Mesendoderm (in vitro differentiated cells): ENCODE measurements around the gene MS4A6E.
A peak's percentile ranks its signal among the peaks of the same experiment; 100 is the strongest.

Experiments
- DNase-seq: peaks from one replicate; pipeline ENCODE4 v3.0.0; 2013
- H2AK5ac ChIP-seq: 2 replicates; pipeline ENCODE4 v1.6.1; 2013; ENCODE audit warnings: low read length, inconsistent platforms
- H2BK120ac ChIP-seq: 2 replicates; pipeline ENCODE4 v1.6.1; 2013; ENCODE audit warnings: low read depth, mild to moderate bottlenecking, low read length, moderate library complexity, mixed read lengths
- H2BK15ac ChIP-seq: replicated peaks from 2 replicates; pipeline ENCODE4 v1.6.1; 2013; ENCODE audit warnings: low read depth, mild to moderate bottlenecking, moderate library complexity
- H2BK5ac ChIP-seq: 2 replicates; pipeline ENCODE4 v1.6.1; 2013; ENCODE audit warnings: low read length, inconsistent platforms
- H3K18ac ChIP-seq: 2 replicates; pipeline ENCODE4 v1.6.1; 2013; ENCODE audit warnings: mild to moderate bottlenecking, low read length, mixed read lengths
- H3K23ac ChIP-seq: one replicate; pipeline ENCODE4 v1.6.1; 2013; ENCODE audit warnings: low read length
- H3K27ac ChIP-seq: 2 replicates; pipeline ENCODE4 v1.5.1; 2013; ENCODE audit warnings: low read depth, mild to moderate bottlenecking, inconsistent platforms, low read length, moderate library complexity
- H3K27me3 ChIP-seq: 2 replicates; pipeline ENCODE4 v1.6.1; 2013; ENCODE audit warnings: low read length, control low read depth, mild to moderate bottlenecking, inconsistent platforms; ENCODE audit not compliant: insufficient read depth, poor library complexity
- H3K36me3 ChIP-seq: 2 replicates; pipeline ENCODE4 v1.6.1; 2013; ENCODE audit warnings: low read length, inconsistent platforms; ENCODE audit not compliant: control insufficient read depth, insufficient read depth
- H3K4ac ChIP-seq: one replicate; pipeline ENCODE4 v1.6.1; 2013; ENCODE audit warnings: low read depth, mild to moderate bottlenecking, low read length, moderate library complexity
- H3K4me1 ChIP-seq: 2 replicates; pipeline ENCODE4 v1.6.1; 2013; ENCODE audit warnings: low read depth, low read length, inconsistent platforms; ENCODE audit not compliant: control insufficient read depth
- H3K4me2 ChIP-seq: 2 replicates; pipeline ENCODE4 v1.6.1; 2013; ENCODE audit warnings: low read length
- H3K4me3 ChIP-seq: 2 replicates; pipeline ENCODE4 v1.5.1; 2013; ENCODE audit warnings: mild to moderate bottlenecking, low read length
- H3K56ac ChIP-seq: one replicate; pipeline ENCODE4 v1.6.1; 2013; ENCODE audit warnings: low read length
- H3K79me1 ChIP-seq: 2 replicates; pipeline ENCODE4 v1.6.1; 2013; ENCODE audit warnings: low read length, inconsistent platforms
- H3K79me2 ChIP-seq: 2 replicates; pipeline ENCODE4 v1.6.1; 2013; ENCODE audit warnings: mild to moderate bottlenecking, low read length; ENCODE audit not compliant: control insufficient read depth, insufficient read depth
- H3K9ac ChIP-seq: 2 replicates; pipeline ENCODE4 v1.6.1; 2013; ENCODE audit warnings: low read length, inconsistent platforms
- H4K5ac ChIP-seq: one replicate; pipeline ENCODE4 v1.6.1; 2013; ENCODE audit warnings: low read length
- H4K8ac ChIP-seq: one replicate; pipeline ENCODE4 v1.6.1; 2013; ENCODE audit warnings: low read depth, mild to moderate bottlenecking, control low read depth, low read length, moderate library complexity
- WGBS: extraction: QIAGEN DNeasy Blood & Tissue Kit; methylation state at CpG from one replicate; pipeline ENCODE4 v1.1.7; 2013; ENCODE audit warnings: low lambda C conversion rate, missing lambda C conversion rate; ENCODE audit not compliant: insufficient coverage; ENCODE audit errors: extremely low coverage; 5-methylcytosine and 5-hydroxymethylcytosine counted together

Gene MS4A6E

DNA sequence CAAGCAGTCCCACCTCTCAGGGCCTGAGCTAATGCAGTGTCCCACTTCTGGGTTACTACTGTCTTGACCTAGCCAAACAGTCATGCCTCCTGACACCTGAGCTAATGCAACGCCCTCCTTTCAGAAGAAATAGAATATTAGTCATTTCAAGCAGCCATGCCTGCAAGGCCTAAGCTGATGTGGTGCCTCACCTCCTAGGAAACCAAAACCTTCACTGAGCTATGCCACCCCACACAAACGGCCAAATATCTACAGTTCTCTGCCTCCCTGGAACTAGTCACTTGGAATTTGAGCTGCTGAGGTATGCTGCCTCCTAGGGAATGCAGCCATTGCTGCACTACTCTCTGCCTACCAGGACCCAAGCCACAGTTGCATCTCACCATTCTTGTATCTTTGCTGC, 8.3 kb upstream of the MS4A6E start:
- Histone ChIP-seq H4K8ac (no peak overlapping the region), H2AK5ac (no peak overlapping the region), H4K5ac (no peak overlapping the region), H3K79me2 (no peaks in the 10 kb centered on the region), H3K4me2 (no peak overlapping the region), H3K27me3 (no peaks in the 10 kb centered on the region), H3K56ac (no peak overlapping the region), H3K79me1 (no peaks in the 10 kb centered on the region), H2BK5ac (no peak overlapping the region), H3K18ac (no peak overlapping the region), H3K27ac (no peak overlapping the region), H3K36me3 (no peaks in the 10 kb centered on the region), H2BK15ac (no peak overlapping the region), H2BK120ac (no peak overlapping the region), H3K23ac (no peak overlapping the region), H3K9ac (no peak overlapping the region), H3K4me3 (no peak overlapping the region), H3K4ac (no peak overlapping the region), H3K4me1 (no peaks in the 10 kb centered on the region)
- no CpG with 5 or more reads among the region's 2 CpGs for WGBS
- DNase-seq, result no peak

DNA sequence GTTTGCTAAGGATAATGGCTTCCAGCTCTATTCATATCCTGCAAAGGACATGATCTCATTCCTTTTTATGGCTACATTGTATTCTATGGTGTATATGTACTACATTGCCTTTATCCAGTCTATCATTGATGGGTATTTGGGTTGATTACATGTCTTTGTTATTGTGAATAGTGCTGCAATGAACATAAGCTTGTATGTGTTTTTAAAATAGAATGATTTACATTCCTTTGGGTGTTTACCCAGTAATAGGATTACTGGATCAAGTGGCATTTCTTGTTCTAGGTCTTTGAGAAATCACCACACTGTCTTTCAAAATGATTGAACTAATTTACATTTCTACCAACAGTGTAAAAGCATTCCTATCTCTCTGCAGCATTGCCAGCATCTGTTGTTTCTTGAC, 6.0 kb upstream of the MS4A6E start:
- H3K9ac ChIP-seq, result no peak overlapping the region
- H2AK5ac ChIP-seq, result no peak overlapping the region
- no peak for DNase-seq
- no peak overlapping the region for H2BK5ac ChIP-seq
- no peaks in the 10 kb centered on the region for H3K36me3 ChIP-seq
- no peak overlapping the region for H3K4ac ChIP-seq
- no peak overlapping the region for H3K56ac ChIP-seq
- no peak overlapping the region for H4K5ac ChIP-seq
- no peak overlapping the region for H3K18ac ChIP-seq
- no peak overlapping the region for H2BK120ac ChIP-seq
- H4K8ac ChIP-seq, result no peak overlapping the region
- H3K23ac ChIP-seq, result no peak overlapping the region
- no peaks in the 10 kb centered on the region for H3K4me1 ChIP-seq
- H3K79me2 ChIP-seq, result no peaks in the 10 kb centered on the region
- no peaks in the 10 kb centered on the region for H3K27me3 ChIP-seq
- H3K27ac ChIP-seq, result no peak overlapping the region
- H2BK15ac ChIP-seq, result no peak overlapping the region
- H3K4me3 ChIP-seq, result no peak overlapping the region
- no peaks in the 10 kb centered on the region for H3K79me1 ChIP-seq
- no peak overlapping the region for H3K4me2 ChIP-seq

DNA sequence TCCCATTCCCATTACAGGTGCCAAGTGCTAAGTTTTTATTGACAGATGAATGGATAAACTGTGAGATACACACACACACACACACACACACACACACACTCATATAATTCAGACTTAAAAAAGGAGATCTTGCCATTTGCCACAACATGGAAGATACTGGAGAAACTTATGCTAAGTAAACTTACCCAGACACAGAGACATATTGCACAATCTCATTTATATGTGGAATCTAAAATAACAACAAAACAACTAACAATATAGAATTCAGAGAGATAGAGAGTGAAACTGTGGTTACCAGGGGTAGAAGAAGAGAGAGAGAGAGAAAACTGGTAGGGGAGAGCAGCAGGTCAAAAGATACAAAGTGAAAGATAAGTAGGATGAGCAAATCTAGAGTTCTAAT, 1.4 kb downstream of the MS4A6E start:
- H3K27ac ChIP-seq, result no peak overlapping the region
- H2BK15ac ChIP-seq, result no peak overlapping the region
- no peak overlapping the region for H3K9ac ChIP-seq
- no peak overlapping the region for H3K4me2 ChIP-seq
- H3K4me1 ChIP-seq, result no peaks in the 10 kb centered on the region
- no peak overlapping the region for H3K23ac ChIP-seq
- H3K56ac ChIP-seq, result no peak overlapping the region
- H3K18ac ChIP-seq, result no peak overlapping the region
- no peak for DNase-seq
- H2BK120ac ChIP-seq, result no peak overlapping the region
- no peaks in the 10 kb centered on the region for H3K36me3 ChIP-seq
- no peak overlapping the region for H2AK5ac ChIP-seq
- no peak overlapping the region for H3K4ac ChIP-seq
- no peaks in the 10 kb centered on the region for H3K27me3 ChIP-seq
- H3K4me3 ChIP-seq, result no peak overlapping the region
- no peak overlapping the region for H4K8ac ChIP-seq
- H3K79me1 ChIP-seq, result no peaks in the 10 kb centered on the region
- H2BK5ac ChIP-seq, result no peak overlapping the region
- no peak overlapping the region for H4K5ac ChIP-seq
- no peaks in the 10 kb centered on the region for H3K79me2 ChIP-seq

DNA sequence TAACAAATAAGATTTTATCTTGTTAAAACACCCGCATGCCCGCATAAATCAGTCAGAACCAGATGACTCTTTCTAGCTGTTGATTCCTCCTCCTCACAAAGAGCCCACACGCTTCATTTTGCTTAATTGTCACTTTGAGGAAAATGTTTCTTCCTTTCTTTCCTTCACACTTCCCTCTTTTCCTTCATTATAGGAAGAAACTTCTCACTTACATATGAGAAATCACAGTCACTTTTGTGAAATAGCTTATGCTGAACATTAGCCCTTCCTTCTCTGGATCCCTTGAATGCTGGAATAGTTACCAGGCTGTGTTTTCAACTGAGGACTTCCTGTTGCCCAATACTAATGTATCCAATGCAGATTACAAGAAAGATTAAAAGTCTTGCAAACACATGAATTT, 5.8 kb downstream of the MS4A6E start:
- H3K9ac ChIP-seq, result no peak overlapping the region
- H2AK5ac ChIP-seq, result no peak overlapping the region
- no peak overlapping the region for H3K4me2 ChIP-seq
- DNase-seq, result no peak
- no peaks in the 10 kb centered on the region for H3K4me1 ChIP-seq
- no CpG with 5 or more reads among the region's 3 CpGs for WGBS
- H2BK15ac ChIP-seq, result no peak overlapping the region
- no peaks in the 10 kb centered on the region for H3K79me2 ChIP-seq
- H3K79me1 ChIP-seq, result no peaks in the 10 kb centered on the region
- H2BK120ac ChIP-seq, result no peak overlapping the region
- no peaks in the 10 kb centered on the region for H3K27me3 ChIP-seq
- no peak overlapping the region for H3K27ac ChIP-seq
- H2BK5ac ChIP-seq, result no peak overlapping the region
- no peak overlapping the region for H3K4me3 ChIP-seq
- H3K18ac ChIP-seq, result no peak overlapping the region
- no peak overlapping the region for H3K4ac ChIP-seq
- H4K8ac ChIP-seq, result no peak overlapping the region
- no peak overlapping the region for H3K56ac ChIP-seq
- H3K36me3 ChIP-seq, result no peaks in the 10 kb centered on the region
- H4K5ac ChIP-seq, result no peak overlapping the region
- no peak overlapping the region for H3K23ac ChIP-seq

DNA sequence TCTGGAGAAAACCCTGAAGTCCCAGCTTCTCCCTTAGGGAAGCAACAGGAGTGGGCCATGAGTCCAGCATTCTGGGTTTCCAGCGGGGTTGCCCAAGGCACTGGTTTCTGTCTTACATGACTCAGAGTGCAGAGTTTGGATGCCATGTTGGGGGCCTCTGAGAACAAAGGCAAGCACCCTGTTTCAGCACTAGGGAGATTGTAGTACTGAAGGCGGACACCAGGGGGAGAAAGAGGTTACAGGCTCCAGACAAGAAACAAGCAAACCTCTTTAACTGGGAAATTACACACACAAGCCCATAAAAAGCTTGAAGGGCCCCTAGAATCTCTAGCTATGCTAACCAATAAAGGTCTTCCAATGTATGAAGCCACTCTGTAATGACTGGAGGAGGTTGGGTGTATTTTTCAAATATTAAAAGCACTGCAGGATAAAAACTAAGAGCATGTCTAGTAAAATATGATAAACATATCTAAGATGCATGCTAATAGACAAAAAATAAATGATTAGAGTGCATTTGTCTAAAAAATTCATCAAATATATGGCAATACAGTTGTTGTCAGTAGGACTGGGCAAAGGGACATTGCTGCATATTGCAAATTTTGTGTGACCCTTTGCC, 7.1 kb downstream of the MS4A6E start:
- Histone ChIP-seq H4K5ac (no peak overlapping the region), H2BK15ac (no peak overlapping the region), H3K79me2 (no peaks in the 10 kb centered on the region), H3K23ac (no peak overlapping the region), H3K56ac (no peak overlapping the region), H3K18ac (no peak overlapping the region), H2AK5ac (no peak overlapping the region), H4K8ac (peak overlapping the region; percentile 39), H3K4me2 (no peak overlapping the region), H3K27ac (no peak overlapping the region), H2BK5ac (no peak overlapping the region), H3K4me1 (no peaks in the 10 kb centered on the region), H3K79me1 (no peaks in the 10 kb centered on the region), H2BK120ac (no peak overlapping the region), H3K4me3 (no peak overlapping the region), H3K4ac (no peak overlapping the region), H3K9ac (no peak overlapping the region), H3K36me3 (no peaks in the 10 kb centered on the region), H3K27me3 (no peaks in the 10 kb centered on the region)
- no CpG with 5 or more reads among the region's 2 CpGs for WGBS
- DNase-seq, result peak; percentile 89

DNA sequence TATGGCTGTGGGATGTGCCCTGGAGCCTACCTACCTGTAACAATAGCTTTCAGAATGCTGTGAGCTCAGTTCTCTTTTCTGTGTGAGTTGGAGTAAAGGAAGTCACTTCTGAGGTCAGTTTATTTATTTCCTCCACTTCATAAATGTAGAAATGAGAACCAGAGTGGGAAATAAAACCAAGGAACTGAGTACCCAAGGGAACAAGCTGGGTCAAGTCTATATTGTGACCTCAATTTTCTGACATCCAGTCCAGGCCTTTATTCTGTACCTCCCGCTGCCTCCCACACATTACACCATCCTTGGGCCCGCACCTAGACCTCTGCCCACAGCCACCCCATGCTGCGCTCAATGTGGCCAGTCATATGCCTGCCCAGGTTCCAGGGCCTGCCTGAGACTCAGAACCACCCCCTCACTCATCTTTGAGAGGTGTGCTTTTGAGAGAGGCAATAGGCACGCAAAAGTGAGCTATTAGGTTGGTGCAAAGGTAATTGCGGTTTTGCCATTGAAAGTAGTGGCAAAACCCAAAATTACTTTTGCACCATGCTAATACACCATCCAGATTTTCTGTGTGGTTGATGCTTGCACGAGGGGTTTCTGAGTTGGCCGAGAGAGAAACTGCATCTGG, 9.8 kb downstream of the MS4A6E start:
- no peaks in the 10 kb centered on the region for H3K36me3 ChIP-seq
- no peak overlapping the region for H3K23ac ChIP-seq
- H3K27ac ChIP-seq, result no peak overlapping the region
- H3K4ac ChIP-seq, result no peak overlapping the region
- H2BK120ac ChIP-seq, result no peak overlapping the region
- H4K5ac ChIP-seq, result no peak overlapping the region
- H3K4me1 ChIP-seq, result no peaks in the 10 kb centered on the region
- no peak overlapping the region for H3K56ac ChIP-seq
- H3K18ac ChIP-seq, result no peak overlapping the region
- H3K4me2 ChIP-seq, result no peak overlapping the region
- no peak overlapping the region for H2AK5ac ChIP-seq
- H3K79me1 ChIP-seq, result no peaks in the 10 kb centered on the region
- no CpG with 5 or more reads among the region's 7 CpGs for WGBS
- no peak overlapping the region for H3K9ac ChIP-seq
- H2BK15ac ChIP-seq, result no peak overlapping the region
- no peak overlapping the region for H2BK5ac ChIP-seq
- no peaks in the 10 kb centered on the region for H3K27me3 ChIP-seq
- DNase-seq, result no peak
- H3K4me3 ChIP-seq, result no peak overlapping the region
- no peak overlapping the region for H4K8ac ChIP-seq
- no peaks in the 10 kb centered on the region for H3K79me2 ChIP-seq
